Small intestine (tissue), 7 donors: Measurements from ENCODE around the gene AUTS2. TPM values are rescaled to one million over a fixed set of nuclear protein-coding genes. Genes with fewer than 3 reads are reported as not detected.

Experiments used
- DNase-seq, 2 donors: peaks; one replicate each; pipeline versions ENCODE4 v3.0.0 to v3.0.0-alpha.2; 2013
- FAIRE-seq: peaks from 2 replicates; lab custom pipeline; 2012; peaks lifted over from hg19 to GRCh38; lab: Jason Lieb, UNC
- H3K27ac ChIP-seq, 3 donors: one replicate each; pipeline ENCODE4 v1.5.1; 2013; ENCODE audit warnings: low read length in 2 of 3, mild to moderate bottlenecking in 2 of 3, control low read depth in 1 of 3, inconsistent platforms in 1 of 3, low read depth in 1 of 3, moderate library complexity in 1 of 3
- H3K27me3 ChIP-seq, 3 donors: one replicate each; pipeline ENCODE4 v1.6.1; 2013; ENCODE audit warnings: low read length in 3 of 3, inconsistent platforms in 1 of 3; ENCODE audit not compliant: control insufficient read depth in 3 of 3, insufficient read depth in 3 of 3
- H3K36me3 ChIP-seq, 3 donors: one replicate each; pipeline ENCODE4 v1.6.1; 2013; ENCODE audit warnings: low read length in 3 of 3, inconsistent platforms in 1 of 3, low read depth in 1 of 3, mild to moderate bottlenecking in 1 of 3, moderate library complexity in 1 of 3; ENCODE audit not compliant: control insufficient read depth in 3 of 3, insufficient read depth in 2 of 3
- H3K4me1 ChIP-seq, 3 donors: one replicate each; pipeline ENCODE4 v1.6.1; 2013; ENCODE audit warnings: low read length in 2 of 3, inconsistent platforms in 1 of 3, low read depth in 1 of 3, mild to moderate bottlenecking in 1 of 3, moderate library complexity in 1 of 3; ENCODE audit not compliant: control insufficient read depth in 3 of 3, insufficient read depth in 2 of 3
- H3K4me3 ChIP-seq, 3 donors: one replicate each; pipeline ENCODE4 v1.5.1; 2013; ENCODE audit warnings: low read length in 3 of 3, control low read depth in 1 of 3, inconsistent platforms in 1 of 3, low read depth in 1 of 3, mild to moderate bottlenecking in 1 of 3, moderate library complexity in 1 of 3
- H3K9me3 ChIP-seq, 2 donors: one replicate each; pipeline ENCODE4 v1.6.1; 2013; ENCODE audit warnings: low read depth in 1 of 2, low read length in 1 of 2; ENCODE audit not compliant: control insufficient read depth in 2 of 2, insufficient read depth in 1 of 2
- WGBS, 3 donors: extraction: QIAGEN DNeasy Blood & Tissue Kit; methylation state at CpG; one replicate each; pipeline ENCODE4 v1.1.7; 2013; 5-methylcytosine and 5-hydroxymethylcytosine counted together
- polyA plus RNA-seq, 4 donors: library from polyadenylated mRNA; stranded (reverse) in 3 of 4; unstranded in 1 of 4; fragments of 200-250 nt in 3 of 4; fragments of 120-200 nt in 1 of 4; gene quantifications; one replicate each; pipeline versions ENCODE4 v1.2.1 to v1.2.3, GENCODE V29; 2013
- donor health status: healthy with polysubstance abuse.
- donor health status: control.
- donor health status: control.
- donor health status: Bipolar disorder and iron deficiency.
- donor health status: healthy.

Gene AUTS2
- polyA plus RNA-seq, 4 donors = 4.9 to 43.5 (median 13.6) TPM

- Histone ChIP-seq H3K36me3 (no peaks in the 10 kb centered on the region), H3K4me3 (no peak overlapping the region), H3K4me1 (no peaks in the 10 kb centered on the region), H3K27me3 (no peaks in the 10 kb centered on the region), H3K9me3 (no peaks in the 10 kb centered on the region), H3K27ac (no peak overlapping the region)
- WGBS, 3 donors = 93 to 95% (median 95%) methylated on average over 5 of the region's 5 CpGs
- FAIRE-seq (no peak), DNase-seq (no peak)
Measured at GRCh38 chr7:69989551-69989950, 391.3 kb downstream of the AUTS2 start.

GRCh38 chr7:69992938-69993337, 394.7 kb downstream of the AUTS2 start:
- FAIRE-seq = no peak
- WGBS, 3 donors = 68 to 85% (median 76%) methylated on average over 4 of the region's 4 CpGs
- no peak overlapping the region for H3K4me3 ChIP-seq

GRCh38 chr7:69994218-69994617, 395.9 kb downstream of the AUTS2 start:
- Histone ChIP-seq H3K4me3 (no peak overlapping the region), H3K4me1 (no peaks in the 10 kb centered on the region), H3K27ac (no peak overlapping the region), H3K9me3 (no peaks in the 10 kb centered on the region), H3K36me3 (no peaks in the 10 kb centered on the region), H3K27me3 (no peaks in the 10 kb centered on the region)
- FAIRE-seq (no peak), DNase-seq (no peak)
- WGBS, 3 donors = 90 to 100% (median 92%) methylated on average over 1 of the region's 1 CpG

More at GRCh38 chr7:69992938-69993337, 394.7 kb downstream of the AUTS2 start:
- Histone ChIP-seq H3K27ac (no peak overlapping the region), H3K9me3 (no peaks in the 10 kb centered on the region), H3K36me3 (no peaks in the 10 kb centered on the region), H3K27me3 (no peaks in the 10 kb centered on the region), H3K4me1 (no peaks in the 10 kb centered on the region)
- no peak for DNase-seq

GRCh38 chr7:69994886-69995542, 396.7 kb downstream of the AUTS2 start:
- FAIRE-seq (no peak), DNase-seq (no peak)
- WGBS, 3 donors = 76 to 84% (median 80%) methylated on average over 7 of the region's 7 CpGs
- no peaks in the 10 kb centered on the region for H3K4me1 ChIP-seq
- H3K4me3 ChIP-seq = no peak overlapping the region
- no peaks in the 10 kb centered on the region for H3K36me3 ChIP-seq
- H3K9me3 ChIP-seq = no peaks in the 10 kb centered on the region
- H3K27me3 ChIP-seq = no peaks in the 10 kb centered on the region
- no peak overlapping the region for H3K27ac ChIP-seq

DNA sequence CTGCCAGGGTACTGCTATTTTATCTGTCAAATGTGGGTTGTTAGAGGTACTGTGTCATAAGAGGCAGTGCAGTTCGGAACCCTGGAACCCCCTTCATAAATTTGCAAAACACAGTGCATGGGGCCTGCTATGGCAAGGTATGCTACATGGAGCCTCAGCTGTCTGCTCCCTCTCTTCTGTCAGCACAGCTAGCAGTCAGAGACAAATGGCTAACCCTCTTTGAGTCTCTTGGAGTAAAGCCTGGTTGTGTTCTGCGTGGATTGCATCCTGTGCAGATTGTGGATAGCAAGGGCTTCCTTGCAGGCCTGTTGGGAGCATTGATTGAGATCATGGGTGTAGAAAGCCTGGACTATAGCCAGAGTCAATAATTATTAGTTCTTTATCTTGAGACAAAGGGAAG, 397.8 kb downstream of the AUTS2 start:
- H3K4me1 ChIP-seq = no peaks in the 10 kb centered on the region
- no peak for FAIRE-seq
- no peak for DNase-seq
- no peak overlapping the region for H3K4me3 ChIP-seq
- H3K27ac ChIP-seq = no peak overlapping the region
- no peaks in the 10 kb centered on the region for H3K9me3 ChIP-seq
- no peaks in the 10 kb centered on the region for H3K27me3 ChIP-seq
- 55 to 72% (median 71%) methylated on average over 2 of the region's 2 CpGs for WGBS, 3 donors
- no peaks in the 10 kb centered on the region for H3K36me3 ChIP-seq

GRCh38 chr7:70000737-70001348, 402.6 kb downstream of the AUTS2 start:
- DNase-seq (no peak), FAIRE-seq (no peak)
- WGBS, 3 donors = 80 to 87% (median 81%) methylated on average over 5 of the region's 5 CpGs

DNA sequence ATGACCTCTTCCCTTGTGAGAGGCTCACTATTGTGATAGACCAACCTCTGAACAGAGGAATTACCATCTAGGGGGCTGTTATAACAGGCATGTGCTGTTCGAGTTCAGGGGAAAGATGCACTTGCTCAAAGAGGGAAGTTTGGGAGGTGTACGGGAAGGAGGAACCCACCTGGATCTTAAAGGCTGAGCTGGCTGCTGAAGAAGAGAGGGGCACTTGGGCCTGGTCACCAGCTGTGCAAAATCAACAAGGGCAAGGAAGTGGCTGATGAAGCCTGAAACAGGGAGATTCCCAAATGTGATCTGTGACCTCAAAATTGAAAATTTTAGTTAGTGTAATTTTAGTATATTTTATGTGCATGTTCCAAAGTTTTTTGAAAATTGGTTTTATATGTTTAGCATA, 407.2 kb downstream of the AUTS2 start:
- DNase-seq (no peak), FAIRE-seq (no peak)
- H3K9me3 ChIP-seq = no peaks in the 10 kb centered on the region
- H3K36me3 ChIP-seq = no peaks in the 10 kb centered on the region
- WGBS, 3 donors = 78 to 94% (median 89%) methylated on average over 2 of the region's 2 CpGs
- H3K27me3 ChIP-seq = peaks cover 0 to 3% (median 0%) of the 10 kb centered on the region in 3 donors
- H3K4me1 ChIP-seq = peaks cover 0 to 2% (median 0%) of the 10 kb centered on the region in 3 donors
- no peak overlapping the region for H3K4me3 ChIP-seq
- H3K27ac ChIP-seq = no peak overlapping the region

More at GRCh38 chr7:70000737-70001348, 402.6 kb downstream of the AUTS2 start:
- H3K9me3 ChIP-seq = no peaks in the 10 kb centered on the region
- H3K4me1 ChIP-seq = peaks cover 0 to 2% (median 0%) of the 10 kb centered on the region in 3 donors
- no peak overlapping the region for H3K27ac ChIP-seq
- H3K36me3 ChIP-seq = no peaks in the 10 kb centered on the region
- no peak overlapping the region for H3K4me3 ChIP-seq
- H3K27me3 ChIP-seq = no peaks in the 10 kb centered on the region

GRCh38 chr7:70005891-70006260, 407.6 kb downstream of the AUTS2 start:
- Histone ChIP-seq H3K36me3 (no peaks in the 10 kb centered on the region), H3K27me3 (peaks cover 0 to 3% (median 0%) of the 10 kb centered on the region in 3 donors), H3K4me1 (peaks cover 0 to 2% (median 0%) of the 10 kb centered on the region in 3 donors), H3K9me3 (no peaks in the 10 kb centered on the region), H3K27ac (no peak overlapping the region), H3K4me3 (no peak overlapping the region)
- DNase-seq (no peak), FAIRE-seq (no peak)
- 54 to 83% (median 76%) methylated on average over 7 of the region's 7 CpGs for WGBS, 3 donors
